ENCODE data around the gene GAK. TPM values are rescaled to one million over a fixed set of nuclear protein-coding genes. Genes with fewer than 3 reads are reported as not detected.

Gene GAK
- polyA plus RNA-seq, 1 donor (not counting 4 experiments of a cell fraction or from before 2014, with no cell fraction given): 18.4 TPM

DNA sequence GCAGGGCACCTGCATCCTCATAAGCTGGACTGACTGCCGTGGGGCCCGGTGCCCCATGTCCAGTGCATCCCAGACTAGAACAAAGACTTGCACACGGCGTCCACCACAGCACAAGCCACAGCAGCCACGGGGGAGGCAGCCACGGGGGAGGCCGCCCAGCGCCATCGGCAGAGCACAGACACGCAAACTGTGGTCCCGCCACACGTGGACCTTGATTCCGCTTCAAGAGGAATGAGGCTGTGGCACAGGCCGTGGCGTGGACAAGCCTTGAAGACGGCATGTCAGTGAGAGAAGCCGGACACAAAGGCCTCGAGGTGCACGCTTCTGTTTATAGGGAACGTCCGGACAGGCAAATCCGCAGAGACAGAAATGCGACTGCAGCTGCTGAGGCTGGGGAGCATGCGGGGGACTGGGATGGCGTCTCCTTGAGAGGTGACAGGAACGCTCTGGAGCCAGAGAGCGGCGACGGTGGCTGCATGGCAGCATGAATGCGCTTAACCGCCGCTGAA lies 96.1 kb downstream of the GAK start:
- no peak overlapping the region for H3K27ac ChIP-seq (ENCODE audit: control insufficient read depth, insufficient read depth, low read length)
- no peaks in the 10 kb centered on the region for H3K4me1 ChIP-seq (ENCODE audit: control insufficient read depth, extremely low read depth, insufficient read depth, low read length)
- peaks cover 3% of the 10 kb centered on the region for H3K9me3 ChIP-seq (ENCODE audit: control insufficient read depth, low read depth, low read length)
- H4K20me1 ChIP-seq (ENCODE audit: control insufficient read depth, extremely low read depth, insufficient read depth, low read length): no peaks in the 10 kb centered on the region
- DNase-seq (ENCODE audit: low read depth, low spot score) (no peak), FAIRE-seq (no peak)
- no peak overlapping the region for H2AFZ ChIP-seq (ENCODE audit: control insufficient read depth, low read length)
- no peak for TF ChIP-seq EZH2 (IDR thresholded peaks at IDR 0.05; ENCODE audit: low read length)
- TF ChIP-seq, protein P1, sequence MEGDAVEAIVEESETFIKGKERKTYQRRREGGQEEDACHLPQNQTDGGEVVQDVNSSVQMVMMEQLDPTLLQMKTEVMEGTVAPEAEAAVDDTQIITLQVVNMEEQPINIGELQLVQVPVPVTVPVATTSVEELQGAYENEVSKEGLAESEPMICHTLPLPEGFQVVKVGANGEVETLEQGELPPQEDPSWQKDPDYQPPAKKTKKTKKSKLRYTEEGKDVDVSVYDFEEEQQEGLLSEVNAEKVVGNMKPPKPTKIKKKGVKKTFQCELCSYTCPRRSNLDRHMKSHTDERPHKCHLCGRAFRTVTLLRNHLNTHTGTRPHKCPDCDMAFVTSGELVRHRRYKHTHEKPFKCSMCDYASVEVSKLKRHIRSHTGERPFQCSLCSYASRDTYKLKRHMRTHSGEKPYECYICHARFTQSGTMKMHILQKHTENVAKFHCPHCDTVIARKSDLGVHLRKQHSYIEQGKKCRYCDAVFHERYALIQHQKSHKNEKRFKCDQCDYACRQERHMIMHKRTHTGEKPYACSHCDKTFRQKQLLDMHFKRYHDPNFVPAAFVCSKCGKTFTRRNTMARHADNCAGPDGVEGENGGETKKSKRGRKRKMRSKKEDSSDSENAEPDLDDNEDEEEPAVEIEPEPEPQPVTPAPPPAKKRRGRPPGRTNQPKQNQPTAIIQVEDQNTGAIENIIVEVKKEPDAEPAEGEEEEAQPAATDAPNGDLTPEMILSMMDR (optimal IDR thresholded peaks at IDR 0.05 in 1 of 3, IDR thresholded peaks at IDR 0.05 in 1 of 3, conservative IDR thresholded peaks at IDR 0.05 in 1 of 3; ENCODE audit: extremely low read depth in 1 of 3, insufficient read depth in 2 of 3, low read length in 3 of 3): no peak
- dilution Hi-C loops (cut with MboI; ENCODE audit: extremely low pct_ligation_motif_present, low sequenced_read_pairs): no loop called here
- no peak overlapping the region for H3K4me2 ChIP-seq (ENCODE audit: control insufficient read depth, extremely low read depth, insufficient read depth, low read depth, low read length)
- H3K4me3 ChIP-seq (ENCODE audit: control insufficient read depth in 2 of 3, extremely low read depth in 1 of 3, insufficient read depth in 2 of 3, low read depth in 1 of 3, low read length in 3 of 3): no peak overlapping the region
- H3K36me3 ChIP-seq (ENCODE audit: control insufficient read depth in 2 of 2, extremely low read depth in 1 of 2, insufficient read depth in 2 of 2, low read length in 2 of 2): no peaks in the 10 kb centered on the region
- no peak overlapping the region for H3K9ac ChIP-seq (ENCODE audit: control insufficient read depth, extremely low read depth, insufficient read depth, low read length)
- H3K79me2 ChIP-seq (ENCODE audit: control insufficient read depth, insufficient read depth, low read length): no peaks in the 10 kb centered on the region
- H3K9me1 ChIP-seq (ENCODE audit: control insufficient read depth, extremely low read depth, insufficient read depth, low read length): no peaks in the 10 kb centered on the region
- peaks cover 3% of the 10 kb centered on the region for H3K27me3 ChIP-seq (ENCODE audit: control insufficient read depth, extremely low read depth, insufficient read depth, low read length)

DNA sequence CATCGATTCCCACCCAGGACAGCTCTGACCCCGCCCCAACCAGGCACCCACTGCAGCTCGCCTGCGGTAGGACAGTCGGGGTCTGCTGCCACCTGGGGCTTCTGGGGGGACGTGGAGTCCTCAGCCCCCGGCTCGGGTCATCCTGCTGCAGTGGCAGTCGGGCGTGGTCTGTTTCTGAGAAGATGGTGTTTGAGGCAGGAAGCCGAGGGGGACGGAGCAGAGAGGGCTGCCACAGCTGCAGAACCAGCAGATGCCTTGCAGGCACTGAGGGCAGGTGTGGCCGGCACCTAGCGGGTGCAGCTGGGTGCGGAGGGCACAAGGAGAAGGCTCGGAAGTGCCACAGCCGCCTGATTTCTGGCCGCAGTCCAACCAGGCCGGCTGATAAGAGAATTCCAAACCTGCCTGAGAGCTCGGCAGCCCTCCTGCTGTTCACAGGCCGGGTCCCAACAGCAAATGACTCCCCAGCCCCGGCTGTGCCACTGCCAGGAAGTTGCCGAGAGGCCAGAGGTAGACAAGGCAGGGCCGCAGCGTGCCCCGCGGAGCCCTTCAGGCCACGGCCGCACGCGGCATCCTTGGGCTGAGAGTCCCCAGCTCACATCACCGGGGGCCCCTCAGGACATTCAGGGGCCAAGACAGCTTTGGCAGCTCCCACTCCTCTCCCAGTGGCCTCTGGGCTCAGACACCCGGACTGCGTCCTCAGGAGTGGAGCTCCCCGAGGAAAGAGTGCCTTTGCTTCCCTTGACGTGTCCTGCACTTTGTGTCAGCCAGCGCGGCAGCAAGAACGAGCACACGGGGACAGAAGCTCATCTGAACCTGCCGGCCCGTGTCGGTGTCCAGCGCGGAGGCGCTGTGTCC lies 96.7 kb downstream of the GAK start:
- no peak overlapping the region for H3K4me3 ChIP-seq (ENCODE audit: control insufficient read depth in 2 of 3, extremely low read depth in 1 of 3, insufficient read depth in 2 of 3, low read depth in 1 of 3, low read length in 3 of 3)
- no peak overlapping the region for H2AFZ ChIP-seq (ENCODE audit: control insufficient read depth, low read length)
- no peaks in the 10 kb centered on the region for H3K36me3 ChIP-seq (ENCODE audit: control insufficient read depth in 2 of 2, extremely low read depth in 1 of 2, insufficient read depth in 2 of 2, low read length in 2 of 2)
- dilution Hi-C loops (cut with MboI; ENCODE audit: extremely low pct_ligation_motif_present, low sequenced_read_pairs): no loop called here
- no peaks in the 10 kb centered on the region for H3K4me1 ChIP-seq (ENCODE audit: control insufficient read depth, extremely low read depth, insufficient read depth, low read length)
- no peaks in the 10 kb centered on the region for H4K20me1 ChIP-seq (ENCODE audit: control insufficient read depth, extremely low read depth, insufficient read depth, low read length)
- no peak overlapping the region for H3K27ac ChIP-seq (ENCODE audit: control insufficient read depth, insufficient read depth, low read length)
- TF ChIP-seq, protein P1 (optimal IDR thresholded peaks at IDR 0.05 in 1 of 3, IDR thresholded peaks at IDR 0.05 in 1 of 3, conservative IDR thresholded peaks at IDR 0.05 in 1 of 3; ENCODE audit: extremely low read depth in 1 of 3, insufficient read depth in 2 of 3, low read length in 3 of 3): no peak
- no peak for TF ChIP-seq EZH2 (IDR thresholded peaks at IDR 0.05; ENCODE audit: low read length)
- DNase-seq (ENCODE audit: low read depth, low spot score): no peak
- no peak overlapping the region for H3K4me2 ChIP-seq (ENCODE audit: control insufficient read depth, extremely low read depth, insufficient read depth, low read depth, low read length)
- peaks cover 3% of the 10 kb centered on the region for H3K9me3 ChIP-seq (ENCODE audit: control insufficient read depth, low read depth, low read length)
- H3K9ac ChIP-seq (ENCODE audit: control insufficient read depth, extremely low read depth, insufficient read depth, low read length): no peak overlapping the region
- H3K27me3 ChIP-seq (ENCODE audit: control insufficient read depth, extremely low read depth, insufficient read depth, low read length): peaks cover 3% of the 10 kb centered on the region
- no peak for FAIRE-seq
- H3K79me2 ChIP-seq (ENCODE audit: control insufficient read depth, insufficient read depth, low read length): no peaks in the 10 kb centered on the region
- no peaks in the 10 kb centered on the region for H3K9me1 ChIP-seq (ENCODE audit: control insufficient read depth, extremely low read depth, insufficient read depth, low read length)

Data from keratinocyte (primary cell).